Measurements from ENCODE around the gene GTF2A1L.

The GTF2A1L gene

GRCh38 chr2:48707466-48707865, 89.8 kb downstream of the GTF2A1L start:
- DNase-seq = no peak

DNA sequence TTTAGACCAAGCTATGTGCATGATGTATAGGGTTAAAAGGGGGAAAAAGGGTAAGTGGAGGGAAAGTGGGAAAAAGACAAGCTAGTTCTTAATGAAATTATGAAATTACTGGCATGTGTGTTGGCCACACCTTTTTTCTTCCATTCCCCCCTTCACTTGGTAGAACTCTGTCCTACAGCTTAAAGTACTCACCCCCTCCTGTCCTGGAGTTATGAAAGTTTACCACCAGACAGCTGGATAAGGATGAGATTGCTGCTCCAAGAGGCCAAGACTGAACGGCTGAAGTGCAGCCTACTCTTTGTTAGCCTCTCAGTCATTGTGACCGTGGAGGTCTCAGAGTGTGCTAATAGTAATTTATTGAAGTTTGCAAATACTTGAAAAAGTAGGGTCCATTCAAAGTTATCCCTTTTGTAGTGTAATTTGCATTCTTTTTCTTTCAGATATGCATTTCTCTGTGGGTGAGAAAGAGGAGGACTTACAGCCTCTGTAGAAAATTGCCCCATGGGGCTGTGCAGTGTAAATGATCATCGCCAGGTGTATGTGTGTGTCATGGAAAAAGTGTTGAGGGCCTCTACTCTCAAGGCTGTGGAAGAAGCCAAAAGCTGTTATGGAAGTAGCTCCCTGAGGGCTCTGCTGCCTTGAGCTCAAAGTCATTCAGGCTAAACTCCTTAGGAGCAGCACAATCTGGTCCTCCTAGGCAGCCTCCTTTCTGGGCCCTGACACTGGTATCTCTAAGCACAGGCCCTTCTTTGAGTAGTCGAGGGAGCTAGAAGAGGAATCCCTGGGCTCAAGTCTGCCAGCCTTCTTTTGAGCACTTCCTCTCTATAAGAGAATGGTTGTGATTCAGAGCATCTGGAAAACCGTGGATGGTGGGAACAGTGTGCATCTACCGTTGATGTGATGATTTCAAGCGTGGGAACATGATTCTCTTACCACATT, 91.7 kb downstream of the GTF2A1L start:
- DNase-seq = no peak

GRCh38 chr2:48711343-48711742, 93.7 kb downstream of the GTF2A1L start:
- DNase-seq = peak; percentile 31

GRCh38 chr2:48712151-48712550, 94.5 kb downstream of the GTF2A1L start:
- DNase-seq = peak; percentile 34

DNA sequence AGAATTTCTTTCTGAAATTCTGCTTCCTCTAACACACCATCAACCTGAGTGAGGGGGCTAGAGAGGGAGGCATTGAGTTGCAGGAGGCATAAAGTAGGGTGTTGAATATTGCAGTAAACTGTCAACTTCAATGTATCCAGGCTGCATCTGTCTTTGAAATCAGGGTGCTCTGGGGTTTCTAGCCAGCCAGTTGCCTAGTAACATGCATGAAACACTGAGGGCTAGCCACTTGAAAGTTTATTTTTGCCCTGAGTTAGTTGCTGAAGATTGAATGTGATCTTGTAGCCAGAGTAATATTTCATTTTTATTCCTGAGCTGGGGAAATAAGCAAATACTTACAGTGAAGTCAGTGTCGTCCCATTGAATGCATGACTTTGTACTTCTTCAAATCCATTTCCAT, 96.0 kb downstream of the GTF2A1L start:
- no peak for DNase-seq

GRCh38 chr2:48714245-48714644, 96.6 kb downstream of the GTF2A1L start:
- peak; percentile 48 for DNase-seq

GRCh38 chr2:48715042-48715899, 97.6 kb downstream of the GTF2A1L start:
- DNase-seq = peak; percentile 79

DNA sequence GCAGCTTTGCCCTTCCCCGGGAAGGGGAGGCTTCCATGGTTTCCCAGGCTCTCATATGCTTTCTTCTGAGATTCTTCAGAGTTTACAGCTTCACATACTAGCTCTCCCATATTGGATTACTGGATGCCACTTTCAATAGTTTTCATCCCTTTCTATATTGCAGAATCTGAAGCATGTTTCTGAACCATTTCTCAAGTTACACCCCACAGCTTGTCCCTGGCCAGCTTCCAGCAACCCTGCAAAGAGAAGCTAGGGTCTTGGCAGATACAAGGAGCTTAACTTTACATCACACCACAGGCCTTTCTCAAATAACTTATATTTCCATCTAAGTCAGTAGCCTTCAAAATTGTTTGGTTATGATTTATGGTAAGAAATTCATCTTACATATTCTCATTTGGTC, 98.3 kb downstream of the GTF2A1L start:
- no peak for DNase-seq

- no peak for DNase-seq
Measured at GRCh38 chr2:48717846-48718245, 100.2 kb downstream of the GTF2A1L start.

DNA sequence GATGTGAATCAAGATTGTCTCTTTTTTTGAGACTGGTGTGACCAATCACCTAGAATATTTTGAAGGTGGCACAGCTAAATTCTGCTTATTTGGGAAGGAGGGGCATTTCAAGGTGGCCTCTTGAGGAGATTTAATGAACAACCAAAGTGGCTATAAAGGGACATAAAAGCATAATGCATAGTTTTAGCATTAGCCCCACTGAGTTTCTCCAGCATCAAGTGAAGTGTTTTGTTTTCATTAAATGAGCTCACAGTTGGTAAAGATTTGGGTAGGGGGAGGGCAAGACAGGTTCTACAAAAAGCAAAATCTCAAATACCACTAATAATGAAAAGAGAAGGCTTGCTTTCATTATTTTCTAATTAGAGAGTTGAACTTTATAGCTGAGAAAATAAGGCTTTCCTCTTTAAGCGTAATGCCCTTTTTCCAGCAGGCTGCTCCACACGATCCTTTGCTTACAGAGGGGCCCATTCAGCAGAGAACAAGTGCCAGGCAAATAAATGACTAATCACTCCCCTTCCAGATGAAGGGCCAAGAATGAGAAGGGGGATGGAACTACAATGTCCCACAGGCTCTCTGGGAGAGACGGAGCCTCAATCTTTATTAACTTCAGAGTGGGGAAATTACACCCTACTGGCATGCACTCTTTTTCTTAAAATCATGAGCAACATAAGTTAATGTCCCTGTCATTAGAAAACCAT, 102.0 kb downstream of the GTF2A1L start:
- DNase-seq = peak; percentile 37

GRCh38 chr2:48721158-48721557, 103.5 kb downstream of the GTF2A1L start:
- DNase-seq = peak; percentile 35

GRCh38 chr2:48722391-48722790, 104.7 kb downstream of the GTF2A1L start:
- DNase-seq = peak; percentile 33

DNA sequence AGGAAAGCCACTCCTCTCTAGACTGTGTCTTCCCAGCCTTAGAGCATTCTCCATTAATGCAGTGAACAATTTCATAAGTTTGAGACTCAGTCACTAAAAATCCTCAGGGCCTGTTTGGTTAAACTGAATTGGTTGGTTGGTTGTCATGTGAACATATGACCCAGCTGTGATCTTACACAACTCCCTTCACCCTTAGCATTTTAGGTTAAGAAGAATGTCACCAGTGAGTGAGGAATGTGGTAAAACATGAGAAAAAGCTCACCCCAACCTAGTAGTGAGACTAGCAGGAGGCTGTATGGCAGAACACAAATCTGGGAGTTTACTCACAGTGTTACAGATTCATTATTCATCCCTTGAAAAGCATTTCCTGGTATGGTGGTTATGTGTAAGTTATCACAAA, 105.5 kb downstream of the GTF2A1L start:
- peak; percentile 93 for DNase-seq

- no peak for DNase-seq
Measured at GRCh38 chr2:48724278-48724677, 106.6 kb downstream of the GTF2A1L start.

DNA sequence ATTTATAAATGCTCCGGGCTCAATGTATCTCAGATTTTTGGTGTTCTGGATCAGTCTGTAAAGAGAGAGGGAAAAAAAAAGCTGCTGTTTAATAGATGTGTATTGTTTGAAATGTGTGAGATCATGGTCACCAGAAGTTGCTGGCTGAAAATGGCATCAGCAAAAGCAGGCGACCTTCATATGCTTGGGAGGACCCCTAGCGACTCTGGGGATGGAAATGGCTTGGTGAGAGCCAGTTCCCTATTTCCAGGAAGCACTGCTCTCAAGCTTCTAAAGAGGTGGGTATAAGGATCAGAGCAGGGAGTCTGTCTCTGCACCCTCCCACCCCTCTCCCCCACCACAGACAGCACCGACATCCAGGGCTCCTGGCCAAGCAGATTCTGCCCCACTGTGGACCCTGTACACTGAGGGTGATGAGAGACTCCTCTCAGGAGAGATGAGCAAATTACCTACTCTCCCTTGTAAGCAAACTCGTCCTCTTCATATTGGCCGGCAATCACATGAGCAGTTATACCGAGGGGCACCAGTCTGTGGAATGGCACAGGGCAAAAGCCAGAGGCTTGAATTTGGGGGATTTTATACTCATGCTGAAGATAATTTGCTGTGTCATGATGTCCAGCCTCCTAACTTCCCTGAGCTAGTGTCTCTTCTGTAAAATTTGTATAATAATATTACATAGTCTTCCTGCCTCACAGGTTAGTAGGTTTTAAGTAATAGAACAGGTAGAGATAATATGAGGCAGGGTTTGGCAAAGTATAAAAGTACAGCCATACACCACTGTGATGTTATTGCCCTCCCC, 108.2 kb downstream of the GTF2A1L start:
- peak; percentile 50 for DNase-seq

DNA sequence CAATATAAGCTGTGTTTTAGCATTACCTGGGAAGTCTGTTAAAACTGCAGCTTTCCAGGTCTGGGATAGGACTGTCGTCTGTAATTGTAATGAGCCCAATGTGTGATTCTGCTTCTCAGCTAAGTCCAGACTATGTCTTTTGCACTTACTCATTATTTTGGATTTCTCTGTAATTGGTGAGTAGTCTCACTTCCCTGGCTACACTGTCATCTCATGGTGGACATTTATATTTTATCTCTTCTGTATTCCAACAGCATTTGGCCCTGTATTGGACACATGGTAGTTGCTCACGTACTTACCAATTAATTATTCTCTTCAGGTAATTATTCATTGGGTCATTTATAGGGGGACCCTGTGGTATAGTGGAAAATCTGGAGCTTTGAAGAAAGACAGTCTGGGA, 109.9 kb downstream of the GTF2A1L start:
- no peak for DNase-seq

DNA sequence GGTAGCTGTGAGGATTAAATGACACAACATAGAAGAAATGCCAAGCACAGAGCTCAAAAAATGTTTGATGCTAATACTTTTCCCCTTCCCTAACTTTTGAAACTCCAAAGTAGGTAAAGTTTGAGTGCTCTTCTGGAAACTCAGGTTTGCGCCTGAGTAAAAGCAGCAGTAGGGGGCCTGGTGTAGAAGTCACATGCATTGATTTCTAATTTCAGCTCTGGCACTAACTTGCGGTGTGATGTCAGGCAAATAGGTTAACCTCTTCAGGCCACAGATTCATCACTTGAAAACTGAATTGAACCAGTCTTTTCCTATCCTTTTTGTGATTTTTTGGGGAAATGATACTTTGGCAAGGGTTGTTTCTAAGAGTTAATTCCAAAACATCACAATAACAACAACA, 110.6 kb downstream of the GTF2A1L start:
- no peak for DNase-seq

GRCh38 chr2:48728840-48729239, 111.2 kb downstream of the GTF2A1L start:
- DNase-seq = no peak

Measured in HCEC 1CT (cell line).